Body of pancreas (tissue), 4 donors: ENCODE data around the gene RBMS3. TPM values are rescaled to one million over a fixed set of nuclear protein-coding genes. Genes with fewer than 3 reads are reported as not detected.

Experiments used
- ATAC-seq: fragments of 150-250 bp; one replicate; pipeline ENCODE4 v1.9.1; 2016
- DNase-seq, 4 donors: peaks; one replicate each; pipeline ENCODE4 v3.0.0-alpha.2; 2019
- H3K27ac ChIP-seq, 4 donors: fragments of 200-600 bp; sonication (generic); 1 replicate in 3 of 4; 2 replicates in 1 of 4; pipeline versions ENCODE4 v1.5.1 to v1.6.1; 2016 to 2019; ENCODE audit warnings: mild to moderate bottlenecking in 1 of 4, mixed read lengths in 1 of 4, moderate library complexity in 1 of 4
- H3K27me3 ChIP-seq, 2 donors: fragments of 200-600 bp; sonication (generic); one replicate each; pipeline ENCODE4 v1.6.0; 2016; ENCODE audit warnings: mild to moderate bottlenecking in 1 of 2
- H3K36me3 ChIP-seq, 2 donors: fragments of 200-600 bp; sonication (generic); replicated peaks in 1 of 2; 2 replicates each; pipeline ENCODE4 v1.5.1; 2016; ENCODE audit warnings: low read depth in 2 of 2; ENCODE audit not compliant: insufficient read depth in 1 of 2
- H3K4me1 ChIP-seq: fragments of 200-600 bp; sonication (generic); one replicate; pipeline ENCODE4 v1.6.0; 2016
- H3K4me3 ChIP-seq, 2 donors: fragments of 200-600 bp; sonication (generic); 1 replicate in 1 of 2; 2 replicates in 1 of 2; pipeline ENCODE4 v1.5.1; 2016 to 2019
- H3K9me3 ChIP-seq, 3 donors: fragments of 200-600 bp; sonication (generic); 1 replicate in 2 of 3; 2 replicates in 1 of 3; pipeline ENCODE4 v1.5.1; 2016
- CTCF ChIP-seq, 7 experiments: fragments of 450-650 bp in 4 of 7; fragments of 200-600 bp in 3 of 7; sonication (generic) in 3 of 7; IDR thresholded peaks; one replicate each; pipeline ENCODE4 v1.5.1; 2016 to 2019; ENCODE audit warnings: antibody characterized with exemption in 7 of 7
- POLR2A ChIP-seq, 3 donors: fragments of 450-650 bp; IDR thresholded peaks; one replicate each; pipeline ENCODE4 v1.6.1; 2016; ENCODE audit warnings: antibody characterized with exemption in 3 of 3, mild to moderate bottlenecking in 2 of 3
- WGBS, 2 donors: methylation state at CpG; one replicate each; pipeline ENCODE4 v1.1.5; 2017; 5-methylcytosine and 5-hydroxymethylcytosine counted together
- intact Hi-C: fragments of 100-400 bp; cut with DNase I; formaldehyde crosslinking; loops from one replicate; pipeline ENCODE4 v1.15.1; 2023
- total RNA-seq, 2 donors: library from RNA; depleted of rRNA; stranded (reverse); fragments of >200 nt; gene quantifications; one replicate each; pipeline ENCODE4 v1.1.0, GENCODE V29; 2016

Gene RBMS3
- total RNA-seq, 2 donors from 2014 or later: 17.4 to 29.7 TPM

GRCh38 chr3:29972320-29972993, 691.6 kb downstream of the RBMS3 start:
- 29 to 47% methylated on average over 3 of the region's 3 CpGs for WGBS, 2 donors
- TF ChIP-seq POLR2A (IDR thresholded peaks at IDR 0.05) (no peak), CTCF (IDR thresholded peaks at IDR 0.05) (no peak)
- peak in 1 of 4 donors; percentile 7 for DNase-seq
- Histone ChIP-seq H3K27ac (no peak overlapping the region), H3K4me1 (no peaks in the 10 kb centered on the region), H3K36me3 (no peaks in the 10 kb centered on the region), H3K27me3 (no peaks in the 10 kb centered on the region), H3K9me3 (no peaks in the 10 kb centered on the region), H3K4me3 (no peak overlapping the region)
- peak; percentile 21 for ATAC-seq
- intact Hi-C loops: no loop called here

- Histone ChIP-seq H3K4me3 (no peak overlapping the region), H3K9me3 (no peaks in the 10 kb centered on the region), H3K27me3 (no peaks in the 10 kb centered on the region), H3K4me1 (no peaks in the 10 kb centered on the region), H3K36me3 (no peaks in the 10 kb centered on the region), H3K27ac (no peak overlapping the region)
- no peak for TF ChIP-seq CTCF (IDR thresholded peaks at IDR 0.05)
- no peak for TF ChIP-seq POLR2A (IDR thresholded peaks at IDR 0.05)
- intact Hi-C loops: no loop called here
- ATAC-seq (no peak), DNase-seq (no peak)
- WGBS, 2 donors: 83 to 86% methylated on average over 1 of the region's 1 CpG
Observed at GRCh38 chr3:29973763-29974162, 692.9 kb downstream of the RBMS3 start.

- ATAC-seq: no peak
- 76 to 79% methylated on average over 5 of the region's 5 CpGs for WGBS, 2 donors
- no peak overlapping the region for H3K27ac ChIP-seq
Observed at GRCh38 chr3:29976871-29977270, 696.0 kb downstream of the RBMS3 start.

GRCh38 chr3:29977360-29977759, 696.5 kb downstream of the RBMS3 start:
- no peak for TF ChIP-seq CTCF (IDR thresholded peaks at IDR 0.05)
- TF ChIP-seq POLR2A (IDR thresholded peaks at IDR 0.05): no peak
- no peak for ATAC-seq
- H3K4me1 ChIP-seq: no peaks in the 10 kb centered on the region
- DNase-seq: no peak
- H3K9me3 ChIP-seq: no peaks in the 10 kb centered on the region
- 63% methylated on average over 2 of the region's 2 CpGs for WGBS, 2 donors
- no peak overlapping the region for H3K27ac ChIP-seq
- no peak overlapping the region for H3K4me3 ChIP-seq
- H3K27me3 ChIP-seq: no peaks in the 10 kb centered on the region
- no peaks in the 10 kb centered on the region for H3K36me3 ChIP-seq
- intact Hi-C loops: no loop called here

More at GRCh38 chr3:29976871-29977270, 696.0 kb downstream of the RBMS3 start:
- intact Hi-C loops: no loop called here
- no peak overlapping the region for H3K4me3 ChIP-seq
- no peaks in the 10 kb centered on the region for H3K36me3 ChIP-seq
- H3K27me3 ChIP-seq: no peaks in the 10 kb centered on the region
- no peaks in the 10 kb centered on the region for H3K9me3 ChIP-seq
- TF ChIP-seq POLR2A (IDR thresholded peaks at IDR 0.05): no peak
- TF ChIP-seq CTCF (IDR thresholded peaks at IDR 0.05): no peak
- H3K4me1 ChIP-seq: no peaks in the 10 kb centered on the region
- DNase-seq: no peak

GRCh38 chr3:29978036-29978435, 697.2 kb downstream of the RBMS3 start:
- no peak overlapping the region for H3K4me3 ChIP-seq
- no peaks in the 10 kb centered on the region for H3K4me1 ChIP-seq
- no peak for TF ChIP-seq CTCF (IDR thresholded peaks at IDR 0.05)
- TF ChIP-seq POLR2A (IDR thresholded peaks at IDR 0.05): no peak
- H3K9me3 ChIP-seq: no peaks in the 10 kb centered on the region
- H3K27ac ChIP-seq: no peak overlapping the region
- no peak for ATAC-seq
- intact Hi-C loops: no loop called here
- no peak for DNase-seq
- H3K36me3 ChIP-seq: no peaks in the 10 kb centered on the region
- H3K27me3 ChIP-seq: no peaks in the 10 kb centered on the region
